GM12891 (cell line): ENCODE results near the gene ADGRL3.

ENCODE experiments used
- DNase-seq: peaks from one replicate; pipeline ENCODE4 v3.0.0; 2011; ENCODE audit warnings: low spot score; ENCODE audit not compliant: insufficient read length
- FAIRE-seq: peaks from 2 replicates; lab custom pipeline; 2011; peaks lifted over from hg19 to GRCh38; lab: Jason Lieb, UNC
- PAX5 ChIP-seq: IDR thresholded peaks from 2 replicates; pipeline ENCODE4 v1.6.1; 2011; ENCODE audit warnings: low read length, moderate library complexity, mild to moderate bottlenecking; ENCODE audit not compliant: insufficient read depth, severe bottlenecking
- POLR2A ChIP-seq: IDR thresholded peaks from 2 replicates; pipeline ENCODE4 v1.6.1; 2011; ENCODE audit warnings: low read depth, low read length, control low read depth
- POLR2AphosphoS5 ChIP-seq: IDR thresholded peaks from 2 replicates; pipeline ENCODE4 v1.6.1; 2011; ENCODE audit warnings: low read depth, low read length, control low read depth
- POU2F2 ChIP-seq: IDR thresholded peaks from 2 replicates; pipeline ENCODE4 v1.6.1; 2011; ENCODE audit warnings: low read depth, mild to moderate bottlenecking, control low read depth, low read length, moderate library complexity
- SPI1 ChIP-seq: IDR thresholded peaks from 2 replicates; pipeline ENCODE4 v1.6.1; 2011; ENCODE audit warnings: low read depth, low read length, control low read depth
- TAF1 ChIP-seq: IDR thresholded peaks from 2 replicates; pipeline ENCODE4 v1.6.1; 2011; ENCODE audit warnings: low read depth, low read length, control low read depth

The ADGRL3 gene

GRCh38 chr4:61785761-61786160, 585.6 kb downstream of the ADGRL3 start:
- DNase-seq (no peak), FAIRE-seq (no peak)
- TF ChIP-seq POLR2A: no peak
- no peak for TF ChIP-seq POU2F2
- no peak for TF ChIP-seq SPI1
- no peak for TF ChIP-seq PAX5
- TF ChIP-seq TAF1: no peak
- no peak for TF ChIP-seq POLR2AphosphoS5

GRCh38 chr4:61786211-61786610, 586.1 kb downstream of the ADGRL3 start:
- FAIRE-seq (no peak), DNase-seq (no peak)
- TF ChIP-seq PAX5: no peak
- TF ChIP-seq SPI1: no peak
- TF ChIP-seq POU2F2: no peak
- no peak for TF ChIP-seq POLR2A
- TF ChIP-seq POLR2AphosphoS5: no peak
- TF ChIP-seq TAF1: no peak

DNA sequence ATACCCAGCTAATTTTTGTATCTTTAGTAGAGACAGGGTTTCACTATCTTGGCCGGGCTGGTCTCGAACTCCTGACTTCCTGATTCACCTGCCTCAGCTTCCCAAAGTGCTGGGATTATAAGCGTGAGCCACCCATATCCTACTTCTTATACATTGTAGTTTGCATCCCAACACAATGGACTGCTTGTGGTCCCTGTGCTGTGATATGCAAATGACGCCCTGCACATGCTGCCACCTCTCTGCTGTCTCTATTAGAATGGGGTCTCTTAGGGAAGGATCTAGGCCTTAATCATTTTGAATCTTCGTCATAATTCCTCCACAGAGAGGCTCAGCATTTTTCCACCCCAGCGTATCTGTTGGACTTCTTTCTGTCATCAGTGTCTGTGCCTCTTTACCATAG, 595.9 kb downstream of the ADGRL3 start:
- FAIRE-seq (no peak), DNase-seq (no peak)
- TF ChIP-seq POLR2AphosphoS5 (no peak), SPI1 (no peak), TAF1 (no peak), POU2F2 (no peak), PAX5 (no peak), POLR2A (no peak)

GRCh38 chr4:61799794-61800193, 599.7 kb downstream of the ADGRL3 start:
- DNase-seq (no peak), FAIRE-seq (no peak)
- TF ChIP-seq POLR2A: no peak
- TF ChIP-seq POLR2AphosphoS5: no peak
- TF ChIP-seq TAF1: no peak
- TF ChIP-seq PAX5: no peak
- TF ChIP-seq SPI1: no peak
- TF ChIP-seq POU2F2: no peak

DNA sequence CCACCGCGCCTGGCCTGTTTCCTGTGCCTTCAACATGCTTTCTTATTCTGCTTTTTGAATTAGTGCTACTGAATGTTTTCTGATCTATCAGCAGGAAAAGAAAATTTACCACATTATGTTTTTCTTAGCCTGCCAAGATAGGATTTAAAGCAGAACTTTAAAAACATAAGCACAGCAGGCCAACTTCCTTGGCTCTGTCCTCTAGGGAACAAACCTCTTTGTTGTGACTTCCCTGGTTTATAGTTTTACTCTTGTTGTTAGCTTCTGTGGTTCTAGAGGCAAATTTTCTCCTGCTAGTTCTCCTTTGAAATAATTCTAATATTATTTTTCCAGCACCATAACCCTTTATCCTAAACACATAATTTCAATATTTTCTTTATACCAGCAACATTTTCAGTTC, 605.1 kb downstream of the ADGRL3 start:
- no peak for DNase-seq
- no peak for FAIRE-seq
- TF ChIP-seq POLR2A (no peak), SPI1 (no peak), POLR2AphosphoS5 (no peak), TAF1 (no peak), POU2F2 (no peak), PAX5 (no peak)

DNA sequence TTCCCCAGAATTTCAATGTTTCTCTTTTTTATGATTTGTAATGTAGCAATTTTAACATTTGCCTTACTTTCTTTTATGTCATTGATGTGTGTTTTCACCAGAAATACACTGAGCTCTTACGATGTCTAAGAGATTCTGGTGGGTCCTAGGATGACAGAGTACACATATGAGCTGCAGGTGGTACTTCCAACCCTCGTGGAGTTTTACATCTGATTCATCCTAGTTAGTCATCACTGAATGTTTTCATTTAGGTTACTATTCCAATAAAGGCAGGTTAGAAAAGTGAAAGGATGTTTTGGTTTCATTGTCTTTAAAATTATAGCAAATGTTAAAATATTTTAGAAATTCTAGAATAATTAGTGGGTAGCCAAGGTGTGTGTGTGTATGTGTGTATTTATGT, 605.9 kb downstream of the ADGRL3 start:
- FAIRE-seq (no peak), DNase-seq (no peak)
- TF ChIP-seq TAF1 (no peak), POLR2A (no peak)

DNA sequence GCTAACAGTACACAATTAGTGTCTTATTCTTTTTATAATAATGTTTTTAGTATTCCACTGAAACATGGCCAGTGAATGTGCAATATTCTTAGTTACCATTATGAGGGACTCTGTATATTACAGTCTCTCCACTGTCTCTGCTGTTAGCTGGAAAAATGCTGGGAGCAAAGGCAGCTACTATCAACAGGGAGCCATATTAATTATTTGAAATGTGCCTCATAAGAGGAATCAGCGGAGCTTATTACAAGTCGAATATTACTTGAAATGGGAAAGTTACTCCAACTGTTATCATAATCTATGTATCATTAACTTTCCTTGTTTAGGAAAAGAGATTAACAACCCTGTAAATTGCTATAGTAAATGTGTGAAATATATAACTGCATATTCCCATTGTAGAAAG, 612.0 kb downstream of the ADGRL3 start:
- DNase-seq (no peak), FAIRE-seq (no peak)
- no peak for TF ChIP-seq TAF1
- TF ChIP-seq POLR2A: no peak
- no peak for TF ChIP-seq PAX5
- TF ChIP-seq SPI1: no peak
- no peak for TF ChIP-seq POU2F2
- no peak for TF ChIP-seq POLR2AphosphoS5

- TF ChIP-seq POLR2A: no peak
- no peak for TF ChIP-seq SPI1
- no peak for TF ChIP-seq TAF1
- no peak for TF ChIP-seq POU2F2
- TF ChIP-seq POLR2AphosphoS5: no peak
- no peak for TF ChIP-seq PAX5
- no peak for DNase-seq
- FAIRE-seq: no peak
Observed at GRCh38 chr4:61817071-61817470, 616.9 kb downstream of the ADGRL3 start.

DNA sequence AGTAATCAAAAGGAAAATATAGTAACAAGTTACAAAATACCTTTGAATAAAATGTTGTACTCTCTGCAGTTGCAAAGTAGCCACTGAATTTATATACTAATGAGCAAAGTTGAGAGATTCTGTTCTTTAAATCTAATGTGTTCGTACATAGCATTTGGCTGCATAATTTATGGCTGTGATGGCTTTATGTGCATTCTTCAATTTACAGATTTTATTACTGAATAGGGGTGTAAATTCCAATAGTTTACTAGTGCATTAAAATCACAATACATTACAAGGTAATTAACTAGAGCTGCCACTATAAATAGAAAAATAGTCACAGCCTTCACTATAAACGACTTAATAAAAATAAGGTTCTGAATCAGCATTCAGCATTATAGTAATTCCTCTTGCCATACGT, 620.0 kb downstream of the ADGRL3 start:
- TF ChIP-seq POU2F2: no peak
- no peak for TF ChIP-seq TAF1
- TF ChIP-seq SPI1: no peak
- TF ChIP-seq POLR2AphosphoS5: no peak
- no peak for TF ChIP-seq POLR2A
- TF ChIP-seq PAX5: no peak
- DNase-seq (no peak), FAIRE-seq (no peak)

- TF ChIP-seq POLR2AphosphoS5: no peak
- TF ChIP-seq TAF1: no peak
- no peak for TF ChIP-seq SPI1
- TF ChIP-seq PAX5: no peak
- TF ChIP-seq POLR2A: no peak
- TF ChIP-seq POU2F2: no peak
- FAIRE-seq (no peak), DNase-seq (no peak)
Observed at GRCh38 chr4:61824454-61824853, 624.3 kb downstream of the ADGRL3 start.

GRCh38 chr4:61827907-61828391, 627.8 kb downstream of the ADGRL3 start:
- FAIRE-seq: no peak
- TF ChIP-seq TAF1 (no peak), PAX5 (no peak), POLR2A (no peak), POU2F2 (no peak), SPI1 (no peak), POLR2AphosphoS5 (no peak)
- no peak for DNase-seq
